ENCODE results near the gene S100A12.

- no peak for TF ChIP-seq CTCF (IDR thresholded peaks at IDR 0.05)
- TF ChIP-seq POLR2AphosphoS5 (IDR thresholded peaks at IDR 0.05), result no peak
Observed at GRCh38 chr1:153343040-153343681, 32.3 kb downstream of the S100A12 start.
